Tibial nerve (tissue), 3 donors: ENCODE data around the gene C1orf159.

Source experiments
- POLR2A ChIP-seq, 2 donors: fragments of 450-650 bp; IDR thresholded peaks; one replicate each; pipeline ENCODE4 v1.6.1; 2017; ENCODE audit warnings: antibody characterized with exemption in 2 of 2, mild to moderate bottlenecking in 2 of 2, moderate library complexity in 2 of 2
- TF ChIP-seq, protein P1 (sequence below), 5 experiments: fragments of 200-600 bp in 3 of 5; fragments of 450-650 bp in 2 of 5; sonication (generic) in 3 of 5; IDR thresholded peaks; one replicate each; pipeline ENCODE4 v1.5.1; 2016 to 2019; ENCODE audit warnings: antibody characterized with exemption in 5 of 5, mild to moderate bottlenecking in 3 of 5, moderate library complexity in 2 of 5

DNA sequence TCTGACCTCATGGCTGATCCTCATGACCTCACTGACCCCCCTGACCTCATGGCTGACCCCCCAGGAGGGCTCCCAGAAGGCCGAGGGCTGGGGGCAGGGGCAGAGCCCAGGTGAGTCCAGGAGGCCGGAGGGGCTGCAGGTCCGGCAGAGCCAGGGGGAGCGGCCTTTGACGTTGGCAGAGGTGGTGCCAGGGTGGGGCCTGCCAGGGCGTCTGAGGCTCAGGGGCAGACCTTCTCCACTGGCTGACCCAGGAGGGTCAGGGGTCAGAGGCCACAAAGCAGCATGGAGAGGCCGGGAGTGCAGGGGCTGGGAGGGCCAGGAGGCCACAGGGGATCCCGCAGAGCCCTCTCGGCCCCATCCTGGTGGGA is 29.6 kb upstream of the C1orf159 start:
- TF ChIP-seq, protein P1, sequence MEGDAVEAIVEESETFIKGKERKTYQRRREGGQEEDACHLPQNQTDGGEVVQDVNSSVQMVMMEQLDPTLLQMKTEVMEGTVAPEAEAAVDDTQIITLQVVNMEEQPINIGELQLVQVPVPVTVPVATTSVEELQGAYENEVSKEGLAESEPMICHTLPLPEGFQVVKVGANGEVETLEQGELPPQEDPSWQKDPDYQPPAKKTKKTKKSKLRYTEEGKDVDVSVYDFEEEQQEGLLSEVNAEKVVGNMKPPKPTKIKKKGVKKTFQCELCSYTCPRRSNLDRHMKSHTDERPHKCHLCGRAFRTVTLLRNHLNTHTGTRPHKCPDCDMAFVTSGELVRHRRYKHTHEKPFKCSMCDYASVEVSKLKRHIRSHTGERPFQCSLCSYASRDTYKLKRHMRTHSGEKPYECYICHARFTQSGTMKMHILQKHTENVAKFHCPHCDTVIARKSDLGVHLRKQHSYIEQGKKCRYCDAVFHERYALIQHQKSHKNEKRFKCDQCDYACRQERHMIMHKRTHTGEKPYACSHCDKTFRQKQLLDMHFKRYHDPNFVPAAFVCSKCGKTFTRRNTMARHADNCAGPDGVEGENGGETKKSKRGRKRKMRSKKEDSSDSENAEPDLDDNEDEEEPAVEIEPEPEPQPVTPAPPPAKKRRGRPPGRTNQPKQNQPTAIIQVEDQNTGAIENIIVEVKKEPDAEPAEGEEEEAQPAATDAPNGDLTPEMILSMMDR (IDR thresholded peaks at IDR 0.05), result no peak
- no peak for TF ChIP-seq POLR2A (IDR thresholded peaks at IDR 0.05)
